Right ventricle myocardium superior (tissue), 1 donor: ENCODE results near the gene PDGFRA. TPM values are rescaled to one million over a fixed set of nuclear protein-coding genes. Genes with fewer than 3 reads are reported as not detected.

Experiments used
- total RNA-seq: library from RNA; stranded (reverse); fragmentation: NEBNext Ultra II Directional; extraction: Animal tissue kit (Norgen Biotek cat#: 25700); gene quantifications from one replicate; pipeline ENCODE4 v1.2.1, GENCODE V29; 2021
- donor health status: DM: no; HTN: yes; CAD: no; lungs with severe emphysema.

PDGFRA gene
- total RNA-seq, 1 donor from 2014 or later = 29.8 TPM

Other genes with a start within 250 kb of the PDGFRA start
- gene CHIC2, start 164.7 kb upstream of the PDGFRA start, total RNA-seq = 8.6 TPM
- not detected for gene GSX2, start 129.1 kb upstream of the PDGFRA start, total RNA-seq